OCI-LY1 (cell line): ENCODE measurements around the gene FUT8.
A peak's percentile ranks its signal among the peaks of the same experiment; 100 is the strongest.

Source experiments
- H2AFZ ChIP-seq: fragments of 200-600 bp; sonication (generic), shearing (Covaris generic); 2 replicates; pipeline ENCODE4 v1.6.0; 2014; ENCODE audit warnings: antibody characterized with exemption, mild to moderate bottlenecking, low read length
- H3F3A ChIP-seq: fragments of 200-600 bp; sonication (generic), shearing (Covaris generic); 2 replicates; pipeline ENCODE4 v1.6.0; 2014; ENCODE audit warnings: mild to moderate bottlenecking, antibody characterized with exemption, low read length, moderate library complexity; ENCODE audit not compliant: insufficient read depth
- H3K27ac ChIP-seq: fragments of 200-600 bp; sonication (generic); 2 replicates; pipeline ENCODE4 v1.5.1; 2014; ENCODE audit warnings: low read length, mixed run types, mild to moderate bottlenecking, low read depth; ENCODE audit not compliant: poor library complexity, severe bottlenecking
- H3K27me3 ChIP-seq: fragments of 200-600 bp; sonication (generic); 2 replicates; pipeline ENCODE4 v1.6.0; 2014; ENCODE audit warnings: antibody characterized with exemption, mild to moderate bottlenecking, low read length, moderate library complexity; ENCODE audit not compliant: insufficient read depth
- H3K36me3 ChIP-seq: fragments of 200-600 bp; sonication (generic); 2 replicates; pipeline ENCODE4 v1.6.1; 2014; ENCODE audit warnings: mild to moderate bottlenecking, antibody characterized with exemption, low read length, moderate library complexity, mixed read lengths; ENCODE audit not compliant: insufficient read depth
- H3K4me1 ChIP-seq: fragments of 200-600 bp; sonication (generic); 2 replicates; pipeline ENCODE4 v1.5.1; 2014; ENCODE audit warnings: mild to moderate bottlenecking, low read length, moderate library complexity; ENCODE audit not compliant: insufficient read depth, severe bottlenecking
- H3K4me2 ChIP-seq: fragments of 200-600 bp; sonication (generic), shearing (Covaris generic); 2 replicates; pipeline ENCODE4 v1.6.1; 2014; ENCODE audit warnings: low read length
- H3K4me3 ChIP-seq: fragments of 200-600 bp; sonication (generic); 2 replicates; pipeline ENCODE4 v1.5.1; 2014; ENCODE audit warnings: low read length, low read depth, mild to moderate bottlenecking, mixed read lengths; ENCODE audit not compliant: poor library complexity, severe bottlenecking
- H3K79me2 ChIP-seq: fragments of 200-600 bp; shearing (Covaris generic); 2 replicates; pipeline ENCODE4 v1.6.1; 2016; ENCODE audit warnings: mixed run types, low read length, mixed read lengths; ENCODE audit not compliant: insufficient read depth
- H3K9ac ChIP-seq: fragments of 200-600 bp; sonication (generic), shearing (Covaris generic); 2 replicates; pipeline ENCODE4 v1.6.1; 2014; ENCODE audit warnings: mild to moderate bottlenecking, low read length, mixed read lengths
- H3K9me2 ChIP-seq: fragments of 200-600 bp; sonication (generic), shearing (Covaris generic); 2 replicates; pipeline ENCODE4 v1.6.1; 2014; ENCODE audit warnings: low read depth, mild to moderate bottlenecking, low read length, mixed read lengths
- H3K9me3 ChIP-seq: fragments of 200-600 bp; shearing (Covaris generic); 2 replicates; pipeline ENCODE4 v1.6.1; 2014; ENCODE audit warnings: low read length, mixed read lengths
- H4K20me1 ChIP-seq: fragments of 200-600 bp; sonication (generic), shearing (Covaris generic); 2 replicates; pipeline ENCODE4 v1.6.0; 2016; ENCODE audit warnings: mild to moderate bottlenecking, low read length; ENCODE audit not compliant: insufficient read depth
- EZH2 ChIP-seq: fragments of 200-600 bp; sonication (generic), shearing (Covaris generic); IDR thresholded peaks from 2 replicates; pipeline ENCODE4 v1.8.0; 2017; ENCODE audit warnings: borderline replicate concordance, mixed run types, mild to moderate bottlenecking, antibody characterized with exemption, low read length, moderate library complexity, mixed read lengths
- TF ChIP-seq, protein P1 (sequence below): fragments of 200-600 bp; sonication (generic), shearing (Covaris generic); IDR thresholded peaks from 2 replicates; pipeline ENCODE4 v1.5.1; 2017; ENCODE audit warnings: mild to moderate bottlenecking, antibody characterized with exemption, low read length, moderate library complexity, mixed read lengths

FUT8 gene

DNA sequence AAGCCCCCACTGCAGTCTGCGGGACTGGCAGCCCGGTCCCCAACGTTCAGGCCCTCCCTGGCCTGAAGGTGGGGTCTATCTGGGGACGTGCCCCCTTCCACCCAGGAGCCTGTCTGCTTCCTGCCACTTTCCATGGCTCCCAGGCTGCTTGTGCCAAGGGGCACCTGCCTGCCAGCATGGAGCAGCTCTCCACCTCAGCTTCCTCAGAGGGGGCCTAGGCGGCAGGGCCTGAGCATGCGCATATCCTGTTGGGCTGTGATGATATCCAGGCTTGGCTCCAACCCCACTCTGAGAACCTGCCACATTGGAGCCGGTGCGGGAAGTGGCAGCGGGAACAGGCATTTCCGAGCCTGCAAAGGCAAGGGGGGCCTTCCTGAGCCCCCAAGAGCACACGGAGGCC, 57.4 kb downstream of the FUT8 start:
- H3F3A ChIP-seq = no peaks in the 10 kb centered on the region
- 0 out of 2 replicates have a peak overlapping the region, but pooled peaks have one; percentile 32 for H3K4me2 ChIP-seq
- no peak overlapping the region for H3K4me3 ChIP-seq
- H3K9me2 ChIP-seq = no peaks in the 10 kb centered on the region
- H3K36me3 ChIP-seq = peaks cover 4% of the 10 kb centered on the region; the same call in 1 of the 2 replicates
- H3K27me3 ChIP-seq = no peaks in the 10 kb centered on the region
- no peaks in the 10 kb centered on the region for H4K20me1 ChIP-seq
- H3K27ac ChIP-seq = peak overlapping the region; percentile 57
- no peak overlapping the region for H3K9ac ChIP-seq
- TF ChIP-seq EZH2 = no peak
- TF ChIP-seq, protein P1, sequence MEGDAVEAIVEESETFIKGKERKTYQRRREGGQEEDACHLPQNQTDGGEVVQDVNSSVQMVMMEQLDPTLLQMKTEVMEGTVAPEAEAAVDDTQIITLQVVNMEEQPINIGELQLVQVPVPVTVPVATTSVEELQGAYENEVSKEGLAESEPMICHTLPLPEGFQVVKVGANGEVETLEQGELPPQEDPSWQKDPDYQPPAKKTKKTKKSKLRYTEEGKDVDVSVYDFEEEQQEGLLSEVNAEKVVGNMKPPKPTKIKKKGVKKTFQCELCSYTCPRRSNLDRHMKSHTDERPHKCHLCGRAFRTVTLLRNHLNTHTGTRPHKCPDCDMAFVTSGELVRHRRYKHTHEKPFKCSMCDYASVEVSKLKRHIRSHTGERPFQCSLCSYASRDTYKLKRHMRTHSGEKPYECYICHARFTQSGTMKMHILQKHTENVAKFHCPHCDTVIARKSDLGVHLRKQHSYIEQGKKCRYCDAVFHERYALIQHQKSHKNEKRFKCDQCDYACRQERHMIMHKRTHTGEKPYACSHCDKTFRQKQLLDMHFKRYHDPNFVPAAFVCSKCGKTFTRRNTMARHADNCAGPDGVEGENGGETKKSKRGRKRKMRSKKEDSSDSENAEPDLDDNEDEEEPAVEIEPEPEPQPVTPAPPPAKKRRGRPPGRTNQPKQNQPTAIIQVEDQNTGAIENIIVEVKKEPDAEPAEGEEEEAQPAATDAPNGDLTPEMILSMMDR = no peak
- H3K4me1 ChIP-seq = peaks cover 19% of the 10 kb centered on the region
- peaks cover 58% of the 10 kb centered on the region for H3K79me2 ChIP-seq
- no peak overlapping the region for H2AFZ ChIP-seq
- no peaks in the 10 kb centered on the region for H3K9me3 ChIP-seq

DNA sequence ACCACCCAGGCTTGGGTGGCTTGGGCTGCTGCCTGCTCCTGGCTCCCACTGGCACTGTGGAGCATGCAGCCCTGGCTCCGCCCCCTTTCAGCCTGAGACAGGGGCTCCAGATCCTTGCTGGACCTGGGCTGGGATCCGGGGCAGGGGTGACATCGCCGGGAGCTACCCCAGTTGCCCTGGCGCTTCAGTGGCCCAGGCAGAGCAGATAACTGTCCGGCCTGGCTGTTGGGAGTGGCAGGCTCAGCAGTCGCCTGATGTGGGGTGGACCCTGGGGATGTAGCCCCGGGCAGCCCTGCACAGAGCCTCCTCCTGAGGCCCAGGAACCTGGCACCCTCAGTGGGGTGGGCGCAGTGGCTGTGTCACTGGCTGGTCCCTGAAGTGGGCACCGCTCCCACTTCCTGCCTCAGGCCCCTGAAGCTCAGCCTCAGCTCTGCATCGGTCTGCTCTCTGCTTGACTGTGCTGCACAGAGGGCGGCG, 57.9 kb downstream of the FUT8 start:
- peaks cover 52% of the 10 kb centered on the region for H3K79me2 ChIP-seq
- peak overlapping the region; percentile 57 for H3K27ac ChIP-seq

DNA sequence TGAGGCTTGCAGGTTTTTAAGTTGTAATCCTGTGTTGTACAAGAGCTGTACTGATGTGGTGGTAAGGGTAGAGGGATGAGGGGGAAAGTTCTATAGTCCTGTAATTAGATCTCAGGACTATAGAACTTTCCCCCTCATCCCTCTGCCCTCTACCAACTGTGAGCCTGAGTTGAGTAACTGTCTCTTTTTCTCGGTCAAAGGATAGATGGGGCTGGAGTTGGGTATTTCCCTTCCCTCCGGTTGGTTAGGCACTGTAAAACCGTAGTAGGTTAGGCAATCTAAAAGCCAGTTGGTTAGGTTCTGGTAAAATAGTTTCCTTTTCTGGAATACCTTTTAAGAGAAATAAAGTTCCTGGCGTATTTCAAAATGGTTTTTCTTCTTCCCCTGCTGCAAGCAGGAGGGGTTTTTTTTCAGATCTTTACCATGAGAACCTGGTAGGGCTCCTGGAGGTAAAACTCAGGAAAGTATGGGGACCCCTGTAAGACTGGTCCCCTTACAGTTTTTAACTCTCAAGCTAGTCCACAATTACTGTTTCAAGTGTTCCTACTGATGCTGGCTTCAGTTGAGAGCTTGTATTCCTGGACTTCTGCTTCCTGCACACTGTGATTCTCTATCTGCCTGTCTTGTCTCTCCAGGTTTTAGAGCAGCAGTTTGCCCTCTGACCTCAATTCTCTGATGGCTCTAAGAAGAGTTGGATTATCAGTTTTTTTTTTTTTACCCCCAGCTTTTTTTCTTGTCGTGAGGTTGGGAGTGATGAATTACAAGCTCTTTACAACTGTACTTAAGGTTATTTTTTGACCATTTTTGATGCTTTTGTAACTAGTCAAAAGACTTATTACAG, 58.7 kb downstream of the FUT8 start:
- Histone ChIP-seq H3K9ac (no peak overlapping the region; the same call in 1 of the 2 replicates), H3K36me3 (peaks cover 4% of the 10 kb centered on the region; the same call in 1 of the 2 replicates), H3K4me2 (peak overlapping the region; percentile 32; the same call in 1 of the 2 replicates), H3K9me2 (no peaks in the 10 kb centered on the region), H3K9me3 (no peaks in the 10 kb centered on the region), H3K4me3 (no peak overlapping the region), H2AFZ (no peak overlapping the region), H3K27ac (peak overlapping the region; percentile 57), H4K20me1 (no peaks in the 10 kb centered on the region), H3K79me2 (peaks cover 44% of the 10 kb centered on the region), H3K27me3 (no peaks in the 10 kb centered on the region), H3F3A (no peaks in the 10 kb centered on the region), H3K4me1 (peaks cover 19% of the 10 kb centered on the region)
- TF ChIP-seq, protein P1 = no peak
- no peak for TF ChIP-seq EZH2

More for the DNA sequence above, 57.9 kb downstream of the FUT8 start:
- Histone ChIP-seq H2AFZ (no peak overlapping the region), H3K9ac (no peak overlapping the region; the same call in 1 of the 2 replicates), H3K4me1 (peaks cover 19% of the 10 kb centered on the region), H3K36me3 (peaks cover 4% of the 10 kb centered on the region; the same call in 1 of the 2 replicates), H3F3A (no peaks in the 10 kb centered on the region), H3K9me2 (no peaks in the 10 kb centered on the region), H3K4me3 (peak overlapping the region; percentile 10), H3K9me3 (no peaks in the 10 kb centered on the region), H4K20me1 (no peaks in the 10 kb centered on the region), H3K4me2 (peak overlapping the region; percentile 32; the same call in 1 of the 2 replicates), H3K27me3 (no peaks in the 10 kb centered on the region)
- TF ChIP-seq, protein P1 = no peak
- no peak for TF ChIP-seq EZH2
